Measurements from ENCODE around the gene RPSA.
"Not testable (repeated sequence)": the region's sequence is repeated elsewhere in the genome, so short reads cannot be mapped to it uniquely, and the experiment has no call there.

Gene RPSA

GRCh38 chr3:39458579-39458978, 52.1 kb downstream of the RPSA start:
- H3K4me3 ChIP-seq (ENCODE audit: low read length); H3K9ac ChIP-seq (ENCODE audit: low read depth, low read length); H3K27ac ChIP-seq (ENCODE audit: low read depth, low read length); H3K27me3 ChIP-seq (ENCODE audit: insufficient read depth, low read length); H3K36me3 ChIP-seq (ENCODE audit: insufficient read depth, low read length); H3K9me3 ChIP-seq (ENCODE audit: insufficient read depth, low read depth, low read length); H3K4me1 ChIP-seq (ENCODE audit: insufficient read depth, low read length): not testable (repeated sequence)
- 76% methylated on average over 5 of the region's 5 CpGs for WGBS

- 0 out of 2 replicates have a peak, but pooled peaks cover 4% of the 10 kb centered on the region for H3K4me1 ChIP-seq (ENCODE audit: insufficient read depth, low read length)
- 81% methylated on average over 2 of the region's 2 CpGs for WGBS
- no peak overlapping the region for H3K9ac ChIP-seq (ENCODE audit: low read depth, low read length)
- no peak overlapping the region for H3K4me3 ChIP-seq (ENCODE audit: low read length)
- H3K36me3 ChIP-seq (ENCODE audit: insufficient read depth, low read length): no peaks in the 10 kb centered on the region
- no peaks in the 10 kb centered on the region for H3K27me3 ChIP-seq (ENCODE audit: insufficient read depth, low read length)
- H3K9me3 ChIP-seq (ENCODE audit: insufficient read depth, low read depth, low read length): no peaks in the 10 kb centered on the region
- no peak overlapping the region for H3K27ac ChIP-seq (ENCODE audit: low read depth, low read length)
Measured at GRCh38 chr3:39460677-39461076, 54.2 kb downstream of the RPSA start.

Measured in HUES64 (cell line).